GM19240 (cell line): ENCODE data around the gene GUCY2F.

Source experiments
- DNase-seq: peaks from one replicate; pipeline ENCODE4 v3.0.0; 2011; ENCODE audit warnings: low spot score; ENCODE audit not compliant: insufficient read length

The GUCY2F gene

DNA sequence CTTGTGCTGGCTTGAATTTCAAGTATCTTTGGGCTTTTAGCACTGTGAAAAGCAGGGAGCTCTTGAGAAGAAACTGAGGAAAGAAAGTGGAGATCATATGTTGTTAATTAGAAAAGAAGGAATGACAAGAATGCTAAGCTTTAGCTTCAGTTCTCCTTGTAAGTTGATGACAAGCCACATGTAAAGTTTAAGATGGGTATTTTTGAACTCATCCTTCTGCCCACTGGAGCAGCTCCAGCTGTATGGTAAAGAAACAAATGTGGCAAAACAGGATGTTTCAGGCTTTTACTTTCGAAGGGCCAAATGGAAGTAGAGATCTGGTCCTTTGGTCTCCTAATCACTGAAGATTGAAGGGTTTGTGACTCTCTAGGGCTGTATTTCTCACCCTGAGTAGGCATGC, 137.8 kb downstream of the GUCY2F start:
- DNase-seq: no peak

DNA sequence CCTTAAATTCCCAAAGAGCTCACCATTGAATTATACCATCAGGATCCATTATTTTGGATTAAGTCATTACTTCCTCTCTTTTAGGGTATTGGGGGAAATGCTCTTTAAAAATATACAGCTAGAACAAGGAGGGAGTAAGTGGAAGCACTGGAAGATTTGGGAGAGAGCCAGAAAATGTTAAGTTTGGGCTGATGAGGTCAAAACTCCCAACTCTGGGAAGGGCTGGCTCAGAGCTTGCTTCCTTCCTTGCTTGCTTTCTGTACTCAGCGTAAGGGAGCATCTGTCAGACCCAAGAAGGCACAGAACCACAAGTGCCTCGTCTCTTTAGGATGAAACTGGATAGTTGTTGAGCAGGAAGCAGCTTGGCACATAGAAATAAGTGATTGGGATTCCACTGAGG, 138.2 kb downstream of the GUCY2F start:
- no peak for DNase-seq

DNA sequence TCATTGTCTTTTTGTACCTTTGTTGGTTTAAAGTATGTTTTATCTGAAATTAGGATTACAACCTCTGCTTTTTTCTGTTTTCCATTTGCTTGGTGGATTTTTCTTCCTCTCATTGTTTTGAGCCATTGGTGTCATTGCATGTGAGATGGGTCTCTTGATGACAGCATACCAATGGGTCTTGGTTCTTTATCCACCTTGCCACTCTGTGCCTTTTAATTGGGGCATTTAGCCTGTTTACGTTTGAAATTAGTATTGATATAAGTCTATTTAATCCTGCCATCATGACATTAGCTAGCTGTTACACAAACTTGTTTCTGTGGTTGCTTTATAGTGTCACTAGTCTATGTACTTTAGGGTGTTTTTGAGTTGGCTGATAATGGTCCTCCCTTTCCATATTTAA, 145.7 kb downstream of the GUCY2F start:
- no peak for DNase-seq

DNA sequence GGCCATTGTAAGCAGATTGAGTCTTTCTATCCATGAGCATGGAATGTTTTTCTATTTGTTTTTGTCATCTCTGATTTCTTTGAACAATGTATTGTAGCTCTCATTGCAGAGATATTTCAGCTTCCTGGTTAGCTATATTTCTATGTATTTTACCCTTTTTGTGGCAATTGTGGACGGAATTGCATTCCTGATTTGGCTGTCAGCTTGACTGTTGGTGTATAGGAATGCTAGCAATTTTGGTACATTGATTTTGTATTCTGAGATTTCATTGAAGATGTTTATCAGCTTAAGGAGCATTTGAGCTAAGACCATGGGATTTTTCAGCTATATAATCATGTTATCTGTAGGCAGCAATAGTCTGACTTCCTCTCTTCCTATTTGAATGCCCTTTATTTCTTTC, 154.6 kb downstream of the GUCY2F start:
- DNase-seq: no peak
